HG02981 (cell line): ENCODE data around the gene TSPAN31.
"Not testable (repeated sequence)": the region's sequence is repeated elsewhere in the genome, so short reads cannot be mapped to it uniquely, and the experiment has no call there.

ENCODE experiments used
- ATAC-seq: cut with Tn5 transposase; IDR thresholded peaks from one replicate; pipeline ENCODE4 v1.9.1; 2021; ENCODE audit warnings: mild to moderate bottlenecking, moderate library complexity; ENCODE audit not compliant: unreplicated experiment

Gene TSPAN31

GRCh38 chr12:57765698-57766463, 21.0 kb downstream of the TSPAN31 start:
- ATAC-seq = no peak

GRCh38 chr12:57766464-57767304, 21.8 kb downstream of the TSPAN31 start, which contains the start of gene CYP27B1:
Gene CYP27B1, minus strand, starts transcription at chr12:57767078. Its CDS starts 37 bp downstream, at chr12:57767041.
- ATAC-seq = no peak

- ATAC-seq = no peak
These were observed 22.5 kb downstream of the TSPAN31 start for GRCh38 chr12:57767305-57767698.

GRCh38 chr12:57767876-57768275, 23.0 kb downstream of the TSPAN31 start:
- ATAC-seq = no peak

- ATAC-seq = no peak
These were observed 24.8 kb downstream of the TSPAN31 start for GRCh38 chr12:57769594-57769993.

- no peak for ATAC-seq
These were observed 25.9 kb downstream of the TSPAN31 start for GRCh38 chr12:57770734-57771133.

GRCh38 chr12:57771236-57771872, 26.5 kb downstream of the TSPAN31 start:
- ATAC-seq = peak; percentile 69

- peak; percentile 82 for ATAC-seq
These were observed 27.1 kb downstream of the TSPAN31 start, which contains the start of gene METTL1 for GRCh38 chr12:57771873-57772428. Gene METTL1, minus strand, starts transcription at chr12:57772105. Its CDS starts 22 bp downstream, at chr12:57772083.

GRCh38 chr12:57772429-57773322, 27.8 kb downstream of the TSPAN31 start, which contains the start of gene EEF1AKMT3:
Gene EEF1AKMT3, plus strand, starts transcription at chr12:57772614. Its CDS starts 111 bp downstream, at chr12:57772725.
- ATAC-seq = no peak

GRCh38 chr12:57774634-57775033, 29.8 kb downstream of the TSPAN31 start:
- ATAC-seq = not testable (repeated sequence)

- ATAC-seq = no peak
These were observed 30.2 kb downstream of the TSPAN31 start for GRCh38 chr12:57775044-57775443.

- ATAC-seq = no peak
These were observed 30.9 kb downstream of the TSPAN31 start for GRCh38 chr12:57775563-57776246.

GRCh38 chr12:57776247-57776587, 31.4 kb downstream of the TSPAN31 start:
- ATAC-seq = no peak

GRCh38 chr12:57777367-57777766, 32.5 kb downstream of the TSPAN31 start:
- ATAC-seq = no peak

GRCh38 chr12:57777911-57778310, 33.1 kb downstream of the TSPAN31 start:
- no peak for ATAC-seq

- no peak for ATAC-seq
These were observed 34.9 kb downstream of the TSPAN31 start for GRCh38 chr12:57779736-57780135.

- no peak for ATAC-seq
These were observed 35.6 kb downstream of the TSPAN31 start for GRCh38 chr12:57780284-57780897.

GRCh38 chr12:57781244-57781643, 36.4 kb downstream of the TSPAN31 start:
- no peak for ATAC-seq

- ATAC-seq = no peak
These were observed 37.0 kb downstream of the TSPAN31 start for GRCh38 chr12:57781801-57782200.
